GM12878 (cell line): Measurements from ENCODE around the gene IPO5. TPM values are rescaled to one million over a fixed set of nuclear protein-coding genes. Genes with fewer than 3 reads are reported as not detected.

ENCODE experiments used
- ATAC-seq: fragments of 200-7000 bp; cut with Tn5 transposase; 3 replicates; pipeline ENCODE4 v1.9.1; 2020; ENCODE audit warnings: mild to moderate bottlenecking, moderate library complexity
- BruUV-seq: library from RNA; stranded (reverse); fragments of 400-500 nt; replicated peaks from 2 replicates; lab custom pipeline; 2021; lab: Mats Ljungman, UMichigan
- CTCF ChIA-PET: fragments of 300-600 bp; sonication (Branson Sonifier 250); formaldehyde crosslinking; extraction: SDS; loops from one replicate; lab custom pipeline; 2021; ENCODE audit warnings: inconsistent platforms; lab: Yijun Ruan, JAX
- POLR2A ChIA-PET: fragments of 350-600 bp; formaldehyde crosslinking; extraction: SDS; loops from one replicate; lab custom pipeline; 2021; ENCODE audit warnings: inconsistent platforms; lab: Charles Lee
- RAD21 ChIA-PET: fragments of 300-600 bp; sonication (Branson Sonifier 250); formaldehyde crosslinking; loops from one replicate; lab custom pipeline; 2023; ENCODE audit warnings: antibody characterized with exemption; ENCODE audit not compliant: unreplicated experiment; lab: Charles Lee
- SMC1A ChIA-PET: fragments of 300-600 bp; sonication (Branson Sonifier 250); formaldehyde crosslinking; loops from one replicate; lab custom pipeline; 2023; ENCODE audit not compliant: unreplicated experiment, uncharacterized antibody; lab: Charles Lee
- DNase-seq: peaks from one replicate; pipeline ENCODE4 v3.0.0-alpha.2; 2011; ENCODE audit warnings: low read depth, low spot score
- FAIRE-seq: peaks from 3 replicates; lab custom pipeline; 2011; peaks lifted over from hg19 to GRCh38; lab: Jason Lieb, UNC
- H2AFZ ChIP-seq: 2 replicates; pipeline ENCODE4 v1.6.0; 2011; ENCODE audit warnings: low read depth, low read length, control low read depth; ENCODE audit not compliant: control insufficient read depth
- H3K27ac ChIP-seq: 2 replicates; pipeline ENCODE4 v1.5.1; 2011; ENCODE audit warnings: control low read depth; ENCODE audit not compliant: control insufficient read depth, insufficient read depth
- H3K27me3 ChIP-seq, 2 experiments: replicated peaks in 1 of 2; 2 replicates each; pipeline versions ENCODE4 v1.6.0 to v1.6.1; 2011; ENCODE audit warnings: low read length in 1 of 2; ENCODE audit not compliant: control insufficient read depth in 2 of 2, insufficient read depth in 2 of 2
- H3K36me3 ChIP-seq, 2 experiments: 2 replicates each; pipeline ENCODE4 v1.5.1; 2011; ENCODE audit warnings: low read length in 1 of 2; ENCODE audit not compliant: control insufficient read depth in 2 of 2, insufficient read depth in 2 of 2
- H3K4me1 ChIP-seq: 2 replicates; pipeline ENCODE4 v1.6.1; 2011; ENCODE audit warnings: mild to moderate bottlenecking, low read length, moderate library complexity, mixed read lengths; ENCODE audit not compliant: control insufficient read depth, insufficient read depth
- H3K4me2 ChIP-seq: 2 replicates; pipeline ENCODE4 v1.6.0; 2011; ENCODE audit warnings: control low read depth; ENCODE audit not compliant: control insufficient read depth, insufficient read depth
- H3K4me3 ChIP-seq: fragments of 200-600 bp; sonication (generic); 2 replicates; pipeline ENCODE4 v1.5.1; 2016
- H3K79me2 ChIP-seq: 2 replicates; pipeline ENCODE4 v1.6.0; 2011; ENCODE audit warnings: low read length; ENCODE audit not compliant: control insufficient read depth, insufficient read depth
- H3K9ac ChIP-seq: 2 replicates; pipeline ENCODE4 v1.8.0; 2011; ENCODE audit warnings: low read length, control low read depth, mixed read lengths; ENCODE audit not compliant: control insufficient read depth, insufficient read depth
- H3K9me3 ChIP-seq: replicated peaks from 3 replicates; pipeline ENCODE4 v1.5.1; 2011; ENCODE audit warnings: mild to moderate bottlenecking, low read length; ENCODE audit not compliant: control insufficient read depth, insufficient read depth
- H4K20me1 ChIP-seq: 2 replicates; pipeline ENCODE4 v1.6.0; 2011; ENCODE audit not compliant: control insufficient read depth, insufficient read depth
- EP300 ChIP-seq, 2 experiments: fragments of 150-350 bp in 1 of 2; IDR thresholded peaks; 2 replicates each; pipeline ENCODE4 v1.6.1; 2011 to 2012; ENCODE audit warnings: low read depth in 2 of 2, low read length in 2 of 2, borderline replicate concordance in 1 of 2, improper control_type of control experiment in 1 of 2, inconsistent platforms in 1 of 2; ENCODE audit not compliant: control insufficient read depth in 1 of 2
- ETV6 ChIP-seq, 2 experiments: fragments of 450-650 bp in 1 of 2; IDR thresholded peaks in 1 of 2; conservative IDR thresholded peaks in 1 of 2; 2 replicates each; pipeline ENCODE4 v1.6.1; 2014; ENCODE audit warnings: antibody characterized with exemption in 1 of 2, borderline replicate concordance in 1 of 2, low read depth in 1 of 2, mild to moderate bottlenecking in 1 of 2, moderate library complexity in 1 of 2
- GATAD2B ChIP-seq: fragments of 450-650 bp; conservative IDR thresholded peaks from 2 replicates; pipeline ENCODE4 v1.6.1; 2017; ENCODE audit warnings: low read depth, mild to moderate bottlenecking, moderate library complexity
- NR2C2 ChIP-seq: IDR thresholded peaks from 2 replicates; pipeline ENCODE4 v1.6.1; 2011; ENCODE audit warnings: borderline replicate concordance, low read depth; ENCODE audit not compliant: control insufficient read depth, insufficient read length
- PAX5 ChIP-seq: IDR thresholded peaks from 2 replicates; pipeline ENCODE4 v1.6.1; 2011; ENCODE audit warnings: low read depth, low read length, borderline replicate concordance
- RAD21 ChIP-seq: IDR thresholded peaks from 2 replicates; pipeline ENCODE4 v1.6.1; 2011; ENCODE audit warnings: mild to moderate bottlenecking, low read depth, low read length, moderate library complexity; ENCODE audit not compliant: insufficient read depth
- SMARCA5 ChIP-seq: fragments of 450-650 bp; IDR thresholded peaks from 2 replicates; pipeline ENCODE4 v1.6.1; 2017; ENCODE audit warnings: mild to moderate bottlenecking
- STAT3 ChIP-seq: IDR thresholded peaks from 2 replicates; pipeline ENCODE4 v1.6.1; 2011; ENCODE audit warnings: low read depth, low read length, improper control_type of control experiment
- TARDBP ChIP-seq: IDR thresholded peaks from 2 replicates; pipeline ENCODE4 v1.6.1; 2016; ENCODE audit warnings: borderline replicate concordance
- TCF12 ChIP-seq: IDR thresholded peaks from 2 replicates; pipeline ENCODE4 v1.6.1; 2011; ENCODE audit warnings: low read depth, mild to moderate bottlenecking, low read length
- YBX1 ChIP-seq: fragments of 450-650 bp; IDR thresholded peaks from 2 replicates; pipeline ENCODE4 v1.6.1; 2016; ENCODE audit warnings: antibody characterized with exemption
- ZZZ3 ChIP-seq: IDR thresholded peaks from 2 replicates; pipeline ENCODE4 v1.6.1; 2011; ENCODE audit warnings: low read depth; ENCODE audit not compliant: control insufficient read depth, insufficient read length
- WGBS: methylation state at CpG from one replicate; pipeline ENCODE4 v1.1.6; 2016; ENCODE audit warnings: low lambda C conversion rate; ENCODE audit not compliant: insufficient replicate concordance, insufficient coverage; ENCODE audit errors: missing lambda C conversion rate; 5-methylcytosine and 5-hydroxymethylcytosine counted together
- in situ Hi-C: fragments of 300-500 bp; cut with MboI; formaldehyde crosslinking; loops from 9 replicates; pipeline ENCODE4 v1.14.3; 2018; ENCODE audit warnings: mixed read lengths
- intact Hi-C: fragments of 100-400 bp; cut with micrococcal nuclease; formaldehyde crosslinking; loops from one replicate; pipeline ENCODE4 v1.14.2; 2022; ENCODE audit not compliant: unreplicated experiment
- polyA plus RNA-seq, 11 experiments: library from polyadenylated mRNA; depleted of rRNA in 4 of 11; unstranded in 6 of 11; stranded (reverse) in 5 of 11; fragments of >200 nt; fragmentation: Nextera tagmentation in 4 of 11; fragmentation: Illumina TruSeq in 1 of 11; extraction: Ambion mirVana in 4 of 11; extraction: Trizol in 1 of 11; gene quantifications; 1 replicate in 1 of 11; 2 replicates in 10 of 11; pipeline versions ENCODE4 v1.2.1 to v1.2.3, GENCODE V29; 2011 to 2016; ENCODE audit warnings: inconsistent platforms in 2 of 11, missing spikeins in 2 of 11, low read depth in 1 of 11
- total RNA-seq, 4 experiments: library from RNA; depleted of rRNA in 3 of 4; stranded (reverse); fragments of >200 nt in 3 of 4; fragmentation: Illumina TruSeq in 1 of 4; extraction: Trizol in 1 of 4; gene quantifications; 2 replicates each; pipeline versions ENCODE4 v1.2.1 to v1.2.3, GENCODE V29; 2013 to 2021
- TF ChIP-seq, protein P1 (sequence below): fragments of 450-650 bp; IDR thresholded peaks from 2 replicates; pipeline ENCODE4 v1.6.1; 2014; ENCODE audit warnings: mild to moderate bottlenecking
- TF ChIP-seq, protein P2 (sequence below): fragments of 450-650 bp; IDR thresholded peaks from 2 replicates; pipeline ENCODE4 v1.6.1; 2018; ENCODE audit warnings: borderline replicate concordance, mild to moderate bottlenecking; ENCODE audit not compliant: partially characterized antibody
- TF ChIP-seq, protein P3 (sequence below): fragments of 450-650 bp; IDR thresholded peaks from 2 replicates; pipeline ENCODE4 v1.6.1; 2017; ENCODE audit warnings: antibody characterized with exemption, mild to moderate bottlenecking, moderate library complexity

IPO5 gene
- total and polyA plus RNA-seq, 10 of the 15 experiments (the other 5 are each of a cell fraction or from before 2014, with no cell fraction given), result 45.7 to 196 (median 134) TPM

DNA sequence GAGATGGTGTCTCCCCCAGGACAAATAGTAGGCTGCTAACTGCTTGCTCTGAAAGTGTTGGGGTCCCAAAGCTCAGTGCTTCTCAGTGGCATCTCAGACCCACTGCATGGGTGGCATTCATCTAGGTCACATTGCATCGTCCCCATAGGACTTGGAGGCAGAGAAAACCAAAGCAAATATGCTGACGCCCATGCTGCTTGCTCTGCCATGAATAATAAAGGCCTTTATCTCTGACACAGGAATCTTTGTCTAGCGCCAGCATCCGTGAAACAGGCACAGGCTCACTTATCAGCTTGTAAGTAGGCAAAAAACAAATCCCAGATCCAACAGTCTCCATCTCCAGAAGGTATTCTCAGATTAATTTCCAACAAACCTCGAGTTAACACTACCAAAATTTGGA lies 18.9 kb upstream of the IPO5 start:
- ChIA-PET RAD21 (no interaction called here), SMC1A (no interaction called here), CTCF (interaction anchor here (0.8 kb wide), 1 partner anchor 78 kb away, joined by 3 read pairs; no protein-coding TSS in a partner anchor), POLR2A (no interaction called here)
- Histone ChIP-seq H3K27me3 (no peaks in the 10 kb centered on the region), H4K20me1 (no peaks in the 10 kb centered on the region), H3K4me3 (no peak overlapping the region), H3K79me2 (no peaks in the 10 kb centered on the region), H3K27ac (no peak overlapping the region), H2AFZ (no peak overlapping the region), H3K9me3 (no peaks in the 10 kb centered on the region), H3K9ac (no peak overlapping the region), H3K36me3 (no peaks in the 10 kb centered on the region), H3K4me2 (no peak overlapping the region), H3K4me1 (no peaks in the 10 kb centered on the region)
- ATAC-seq (no peak), FAIRE-seq (no peak), DNase-seq (no peak)
- TF ChIP-seq TCF12 (no peak), ZZZ3 (no peak), YBX1 (no peak), STAT3 (no peak), ETV6 (conservative IDR thresholded peaks at IDR 0.05 in 1 of 2, IDR thresholded peaks at IDR 0.05 in 1 of 2; ENCODE audit: borderline replicate concordance in 1 of 2, low read depth in 1 of 2) (no peak), SMARCA5 (no peak), NR2C2 (no peak), TARDBP (no peak), GATAD2B (no peak), PAX5 (no peak), EP300 (IDR thresholded peaks at IDR 0.05; ENCODE audit: borderline replicate concordance in 1 of 2, control insufficient read depth in 1 of 2, low read depth in 2 of 2, low read length in 2 of 2) (no peak), RAD21 (no peak)
- TF ChIP-seq, protein P1, sequence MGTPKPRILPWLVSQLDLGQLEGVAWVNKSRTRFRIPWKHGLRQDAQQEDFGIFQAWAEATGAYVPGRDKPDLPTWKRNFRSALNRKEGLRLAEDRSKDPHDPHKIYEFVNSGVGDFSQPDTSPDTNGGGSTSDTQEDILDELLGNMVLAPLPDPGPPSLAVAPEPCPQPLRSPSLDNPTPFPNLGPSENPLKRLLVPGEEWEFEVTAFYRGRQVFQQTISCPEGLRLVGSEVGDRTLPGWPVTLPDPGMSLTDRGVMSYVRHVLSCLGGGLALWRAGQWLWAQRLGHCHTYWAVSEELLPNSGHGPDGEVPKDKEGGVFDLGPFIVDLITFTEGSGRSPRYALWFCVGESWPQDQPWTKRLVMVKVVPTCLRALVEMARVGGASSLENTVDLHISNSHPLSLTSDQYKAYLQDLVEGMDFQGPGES, result no peak
- TF ChIP-seq, protein P2, sequence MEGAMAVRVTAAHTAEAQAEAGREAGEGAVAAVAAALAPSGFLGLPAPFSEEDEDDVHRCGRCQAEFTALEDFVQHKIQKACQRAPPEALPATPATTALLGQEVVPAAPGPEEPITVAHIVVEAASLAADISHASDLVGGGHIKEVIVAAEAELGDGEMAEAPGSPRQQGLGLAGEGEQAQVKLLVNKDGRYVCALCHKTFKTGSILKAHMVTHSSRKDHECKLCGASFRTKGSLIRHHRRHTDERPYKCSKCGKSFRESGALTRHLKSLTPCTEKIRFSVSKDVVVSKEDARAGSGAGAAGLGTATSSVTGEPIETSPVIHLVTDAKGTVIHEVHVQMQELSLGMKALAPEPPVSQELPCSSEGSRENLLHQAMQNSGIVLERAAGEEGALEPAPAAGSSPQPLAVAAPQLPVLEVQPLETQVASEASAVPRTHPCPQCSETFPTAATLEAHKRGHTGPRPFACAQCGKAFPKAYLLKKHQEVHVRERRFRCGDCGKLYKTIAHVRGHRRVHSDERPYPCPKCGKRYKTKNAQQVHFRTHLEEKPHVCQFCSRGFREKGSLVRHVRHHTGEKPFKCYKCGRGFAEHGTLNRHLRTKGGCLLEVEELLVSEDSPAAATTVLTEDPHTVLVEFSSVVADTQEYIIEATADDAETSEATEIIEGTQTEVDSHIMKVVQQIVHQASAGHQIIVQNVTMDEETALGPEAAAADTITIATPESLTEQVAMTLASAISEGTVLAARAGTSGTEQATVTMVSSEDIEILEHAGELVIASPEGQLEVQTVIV, result no peak
- TF ChIP-seq, protein P3, sequence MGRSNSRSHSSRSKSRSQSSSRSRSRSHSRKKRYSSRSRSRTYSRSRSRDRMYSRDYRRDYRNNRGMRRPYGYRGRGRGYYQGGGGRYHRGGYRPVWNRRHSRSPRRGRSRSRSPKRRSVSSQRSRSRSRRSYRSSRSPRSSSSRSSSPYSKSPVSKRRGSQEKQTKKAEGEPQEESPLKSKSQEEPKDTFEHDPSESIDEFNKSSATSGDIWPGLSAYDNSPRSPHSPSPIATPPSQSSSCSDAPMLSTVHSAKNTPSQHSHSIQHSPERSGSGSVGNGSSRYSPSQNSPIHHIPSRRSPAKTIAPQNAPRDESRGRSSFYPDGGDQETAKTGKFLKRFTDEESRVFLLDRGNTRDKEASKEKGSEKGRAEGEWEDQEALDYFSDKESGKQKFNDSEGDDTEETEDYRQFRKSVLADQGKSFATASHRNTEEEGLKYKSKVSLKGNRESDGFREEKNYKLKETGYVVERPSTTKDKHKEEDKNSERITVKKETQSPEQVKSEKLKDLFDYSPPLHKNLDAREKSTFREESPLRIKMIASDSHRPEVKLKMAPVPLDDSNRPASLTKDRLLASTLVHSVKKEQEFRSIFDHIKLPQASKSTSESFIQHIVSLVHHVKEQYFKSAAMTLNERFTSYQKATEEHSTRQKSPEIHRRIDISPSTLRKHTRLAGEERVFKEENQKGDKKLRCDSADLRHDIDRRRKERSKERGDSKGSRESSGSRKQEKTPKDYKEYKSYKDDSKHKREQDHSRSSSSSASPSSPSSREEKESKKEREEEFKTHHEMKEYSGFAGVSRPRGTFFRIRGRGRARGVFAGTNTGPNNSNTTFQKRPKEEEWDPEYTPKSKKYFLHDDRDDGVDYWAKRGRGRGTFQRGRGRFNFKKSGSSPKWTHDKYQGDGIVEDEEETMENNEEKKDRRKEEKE, result no peak
- no TSS peak for BruUV-seq
- intact Hi-C loops, result no loop called here
- in situ Hi-C loops, result no loop called here
- WGBS, result 3% methylated on average over 5 of the region's 5 CpGs
